Mesendoderm (in vitro differentiated cells): ENCODE results near the gene RAB1B.

Source experiments
- DNase-seq: peaks from one replicate; pipeline ENCODE4 v3.0.0; 2013
- H2AK5ac ChIP-seq: 2 replicates; pipeline ENCODE4 v1.6.1; 2013; ENCODE audit warnings: low read length, inconsistent platforms
- H2BK120ac ChIP-seq: 2 replicates; pipeline ENCODE4 v1.6.1; 2013; ENCODE audit warnings: low read depth, mild to moderate bottlenecking, low read length, moderate library complexity, mixed read lengths
- H2BK15ac ChIP-seq: replicated peaks from 2 replicates; pipeline ENCODE4 v1.6.1; 2013; ENCODE audit warnings: low read depth, mild to moderate bottlenecking, moderate library complexity
- H2BK5ac ChIP-seq: 2 replicates; pipeline ENCODE4 v1.6.1; 2013; ENCODE audit warnings: low read length, inconsistent platforms
- H3K18ac ChIP-seq: 2 replicates; pipeline ENCODE4 v1.6.1; 2013; ENCODE audit warnings: mild to moderate bottlenecking, low read length, mixed read lengths
- H3K23ac ChIP-seq: one replicate; pipeline ENCODE4 v1.6.1; 2013; ENCODE audit warnings: low read length
- H3K27ac ChIP-seq: 2 replicates; pipeline ENCODE4 v1.5.1; 2013; ENCODE audit warnings: low read depth, mild to moderate bottlenecking, inconsistent platforms, low read length, moderate library complexity
- H3K27me3 ChIP-seq: 2 replicates; pipeline ENCODE4 v1.6.1; 2013; ENCODE audit warnings: low read length, control low read depth, mild to moderate bottlenecking, inconsistent platforms; ENCODE audit not compliant: insufficient read depth, poor library complexity
- H3K36me3 ChIP-seq: 2 replicates; pipeline ENCODE4 v1.6.1; 2013; ENCODE audit warnings: low read length, inconsistent platforms; ENCODE audit not compliant: control insufficient read depth, insufficient read depth
- H3K4ac ChIP-seq: one replicate; pipeline ENCODE4 v1.6.1; 2013; ENCODE audit warnings: low read depth, mild to moderate bottlenecking, low read length, moderate library complexity
- H3K4me1 ChIP-seq: 2 replicates; pipeline ENCODE4 v1.6.1; 2013; ENCODE audit warnings: low read depth, low read length, inconsistent platforms; ENCODE audit not compliant: control insufficient read depth
- H3K4me2 ChIP-seq: 2 replicates; pipeline ENCODE4 v1.6.1; 2013; ENCODE audit warnings: low read length
- H3K4me3 ChIP-seq: 2 replicates; pipeline ENCODE4 v1.5.1; 2013; ENCODE audit warnings: mild to moderate bottlenecking, low read length
- H3K56ac ChIP-seq: one replicate; pipeline ENCODE4 v1.6.1; 2013; ENCODE audit warnings: low read length
- H3K79me1 ChIP-seq: 2 replicates; pipeline ENCODE4 v1.6.1; 2013; ENCODE audit warnings: low read length, inconsistent platforms
- H3K79me2 ChIP-seq: 2 replicates; pipeline ENCODE4 v1.6.1; 2013; ENCODE audit warnings: mild to moderate bottlenecking, low read length; ENCODE audit not compliant: control insufficient read depth, insufficient read depth
- H3K9ac ChIP-seq: 2 replicates; pipeline ENCODE4 v1.6.1; 2013; ENCODE audit warnings: low read length, inconsistent platforms
- H4K5ac ChIP-seq: one replicate; pipeline ENCODE4 v1.6.1; 2013; ENCODE audit warnings: low read length
- H4K8ac ChIP-seq: one replicate; pipeline ENCODE4 v1.6.1; 2013; ENCODE audit warnings: low read depth, mild to moderate bottlenecking, control low read depth, low read length, moderate library complexity
- WGBS: extraction: QIAGEN DNeasy Blood & Tissue Kit; methylation state at CpG from one replicate; pipeline ENCODE4 v1.1.7; 2013; ENCODE audit warnings: low lambda C conversion rate, missing lambda C conversion rate; ENCODE audit not compliant: insufficient coverage; ENCODE audit errors: extremely low coverage; 5-methylcytosine and 5-hydroxymethylcytosine counted together

Gene RAB1B

DNA sequence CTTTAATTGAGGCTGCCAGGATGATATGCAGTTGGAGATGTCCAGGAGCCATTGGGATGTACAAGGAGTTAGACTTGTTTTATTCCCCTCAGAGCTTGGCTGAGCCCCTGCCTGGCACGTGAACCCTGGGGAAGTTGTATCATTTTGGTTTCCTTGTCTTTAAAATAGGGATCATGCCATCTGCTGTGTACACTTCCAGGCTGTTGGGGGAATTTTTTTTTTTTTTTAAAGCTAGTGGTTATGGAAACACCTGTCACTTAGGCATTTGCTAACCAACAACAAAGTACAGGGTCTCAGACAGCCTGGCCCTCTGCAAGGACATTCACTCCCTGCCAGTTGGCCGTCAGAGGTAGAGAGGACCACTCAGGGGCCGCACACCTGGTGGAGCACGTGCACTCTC is 8.5 kb upstream of the RAB1B start:
- Histone ChIP-seq H3K79me1 (peaks cover 13% of the 10 kb centered on the region), H3K9ac (no peak overlapping the region), H2BK15ac (no peak overlapping the region), H3K36me3 (peaks cover 16% of the 10 kb centered on the region), H3K56ac (no peak overlapping the region), H2BK5ac (no peak overlapping the region), H2BK120ac (no peak overlapping the region), H3K23ac (no peak overlapping the region), H3K4ac (no peak overlapping the region), H3K4me1 (peaks cover 4% of the 10 kb centered on the region), H2AK5ac (no peak overlapping the region), H4K5ac (no peak overlapping the region), H3K4me3 (no peak overlapping the region), H3K27ac (no peak overlapping the region), H3K18ac (no peak overlapping the region), H3K27me3 (no peaks in the 10 kb centered on the region), H4K8ac (no peak overlapping the region), H3K79me2 (peaks cover 1% of the 10 kb centered on the region), H3K4me2 (no peak overlapping the region)
- DNase-seq: no peak
- no CpG with 5 or more reads among the region's 4 CpGs for WGBS

DNA sequence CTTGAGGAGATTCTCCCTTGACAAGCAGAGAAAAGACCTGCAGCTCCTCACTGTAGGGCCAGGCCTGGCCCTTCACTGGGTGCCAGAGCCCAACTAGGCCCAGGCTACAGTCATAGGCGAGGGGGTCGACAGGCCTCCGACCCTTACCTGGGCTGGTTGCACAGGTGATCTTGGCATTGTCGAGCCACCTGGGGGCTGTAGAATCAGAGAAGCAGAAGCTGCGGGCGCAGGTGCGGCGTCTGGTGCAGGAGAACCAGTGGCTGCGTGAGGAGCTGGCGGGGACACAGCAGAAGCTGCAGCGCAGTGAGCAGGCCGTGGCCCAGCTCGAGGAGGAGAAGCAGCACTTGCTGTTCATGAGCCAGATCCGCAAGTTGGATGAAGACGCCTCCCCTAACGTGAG is 6.9 kb upstream of the RAB1B start:
- no peak overlapping the region for H3K18ac ChIP-seq
- no peak overlapping the region for H2BK5ac ChIP-seq
- no peak overlapping the region for H3K4me3 ChIP-seq
- peaks cover 1% of the 10 kb centered on the region for H3K79me2 ChIP-seq
- H3K4ac ChIP-seq: no peak overlapping the region
- DNase-seq: no peak
- peaks cover 3% of the 10 kb centered on the region for H3K4me1 ChIP-seq
- no peak overlapping the region for H2BK15ac ChIP-seq
- H3K27ac ChIP-seq: no peak overlapping the region
- no peak overlapping the region for H2AK5ac ChIP-seq
- H3K9ac ChIP-seq: no peak overlapping the region
- peaks cover 13% of the 10 kb centered on the region for H3K79me1 ChIP-seq
- no peak overlapping the region for H3K23ac ChIP-seq
- no peaks in the 10 kb centered on the region for H3K27me3 ChIP-seq
- H3K56ac ChIP-seq: no peak overlapping the region
- H4K5ac ChIP-seq: no peak overlapping the region
- no CpG with 5 or more reads among the region's 16 CpGs for WGBS
- no peak overlapping the region for H3K4me2 ChIP-seq
- H3K36me3 ChIP-seq: peaks cover 16% of the 10 kb centered on the region
- no peak overlapping the region for H4K8ac ChIP-seq
- H2BK120ac ChIP-seq: no peak overlapping the region

DNA sequence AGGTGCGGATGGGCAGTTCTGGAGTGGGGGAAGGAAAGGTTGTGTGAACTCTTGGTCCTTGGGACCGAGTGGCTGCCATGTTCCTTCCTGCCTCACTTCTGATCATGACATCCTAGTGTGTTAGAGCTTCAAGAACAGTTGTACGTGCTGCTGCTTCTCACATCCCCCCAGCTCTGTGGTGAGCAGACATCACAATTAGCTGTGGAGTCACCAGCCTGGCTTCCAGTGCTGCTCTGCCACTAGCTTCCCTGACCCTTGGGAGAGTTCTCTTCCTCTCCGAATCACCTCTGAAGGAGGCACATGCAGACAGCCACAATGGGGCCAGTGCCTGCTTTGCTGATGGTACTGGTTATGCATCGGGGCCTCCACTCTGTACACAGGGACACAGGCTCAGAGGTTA is 6.2 kb upstream of the RAB1B start:
- H3K9ac ChIP-seq: no peak overlapping the region
- no peak overlapping the region for H2AK5ac ChIP-seq
- no peak overlapping the region for H2BK15ac ChIP-seq
- H4K8ac ChIP-seq: no peak overlapping the region
- no peak overlapping the region for H4K5ac ChIP-seq
- no peak overlapping the region for H3K4me3 ChIP-seq
- peaks cover 13% of the 10 kb centered on the region for H3K79me1 ChIP-seq
- H3K79me2 ChIP-seq: peaks cover 1% of the 10 kb centered on the region
- H3K4me1 ChIP-seq: peaks cover 2% of the 10 kb centered on the region
- no peak overlapping the region for H2BK120ac ChIP-seq
- WGBS: no CpG with 5 or more reads among the region's 5 CpGs
- DNase-seq: no peak
- no peaks in the 10 kb centered on the region for H3K27me3 ChIP-seq
- no peak overlapping the region for H3K18ac ChIP-seq
- H2BK5ac ChIP-seq: no peak overlapping the region
- no peak overlapping the region for H3K23ac ChIP-seq
- H3K4me2 ChIP-seq: no peak overlapping the region
- no peak overlapping the region for H3K4ac ChIP-seq
- H3K27ac ChIP-seq: no peak overlapping the region
- peaks cover 16% of the 10 kb centered on the region for H3K36me3 ChIP-seq
- H3K56ac ChIP-seq: no peak overlapping the region

DNA sequence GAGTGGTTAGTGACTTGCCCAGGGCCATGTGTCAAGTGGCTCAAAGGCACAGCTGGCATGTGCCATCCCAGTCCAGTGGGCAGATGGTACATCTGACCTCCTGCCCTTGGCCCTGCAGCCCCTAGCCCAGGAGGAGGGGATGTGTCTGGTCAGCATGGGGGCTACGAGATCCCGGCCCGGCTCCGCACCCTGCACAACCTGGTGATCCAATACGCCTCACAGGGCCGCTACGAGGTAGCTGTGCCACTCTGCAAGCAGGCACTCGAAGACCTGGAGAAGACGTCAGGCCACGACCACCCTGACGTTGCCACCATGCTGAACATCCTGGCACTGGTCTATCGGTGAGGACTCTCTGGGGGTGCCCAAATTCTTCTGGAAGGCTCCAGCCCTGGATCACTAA is 5.7 kb upstream of the RAB1B start:
- Histone ChIP-seq H3K27me3 (no peaks in the 10 kb centered on the region), H4K5ac (no peak overlapping the region), H3K56ac (no peak overlapping the region), H2BK120ac (no peak overlapping the region), H2AK5ac (no peak overlapping the region), H3K4ac (no peak overlapping the region), H3K4me2 (no peak overlapping the region), H3K79me1 (peaks cover 13% of the 10 kb centered on the region), H3K9ac (no peak overlapping the region), H3K23ac (no peak overlapping the region), H3K4me3 (no peak overlapping the region), H3K79me2 (peaks cover 1% of the 10 kb centered on the region), H2BK5ac (no peak overlapping the region), H3K18ac (no peak overlapping the region), H3K27ac (no peak overlapping the region), H3K4me1 (peaks cover 2% of the 10 kb centered on the region), H4K8ac (no peak overlapping the region), H3K36me3 (peaks cover 16% of the 10 kb centered on the region), H2BK15ac (no peak overlapping the region)
- no peak for DNase-seq
- WGBS: no CpG with 5 or more reads among the region's 12 CpGs

DNA sequence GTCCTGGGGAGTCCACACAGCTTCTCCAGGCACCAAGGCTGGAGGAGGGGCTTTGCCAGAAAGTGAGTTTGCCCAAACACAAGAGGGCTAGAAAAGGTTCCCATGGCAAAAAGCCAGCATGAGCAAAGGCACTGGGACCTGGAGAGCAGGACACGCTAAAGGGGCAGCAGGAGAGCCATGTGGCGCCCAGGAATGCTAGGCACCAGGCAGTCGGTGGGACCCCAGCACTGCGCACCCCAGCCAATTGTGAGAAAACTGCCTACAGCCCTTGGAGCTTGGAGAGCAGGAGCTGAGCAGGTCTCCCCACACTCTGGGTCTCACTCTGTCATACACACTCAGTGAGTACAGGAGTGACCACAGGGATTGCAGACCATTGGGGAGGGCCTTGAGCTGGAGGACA is 5.2 kb upstream of the RAB1B start:
- Histone ChIP-seq H3K56ac (no peak overlapping the region), H3K9ac (no peak overlapping the region), H2AK5ac (no peak overlapping the region), H3K23ac (no peak overlapping the region), H4K8ac (no peak overlapping the region), H3K27ac (no peak overlapping the region), H3K4ac (no peak overlapping the region), H3K79me1 (peaks cover 13% of the 10 kb centered on the region), H3K4me3 (no peak overlapping the region), H3K36me3 (peaks cover 16% of the 10 kb centered on the region), H2BK15ac (no peak overlapping the region), H3K18ac (no peak overlapping the region), H4K5ac (no peak overlapping the region), H3K4me2 (no peak overlapping the region), H3K4me1 (peaks cover 2% of the 10 kb centered on the region), H2BK5ac (no peak overlapping the region), H3K79me2 (peaks cover 1% of the 10 kb centered on the region), H3K27me3 (no peaks in the 10 kb centered on the region), H2BK120ac (no peak overlapping the region)
- no CpG with 5 or more reads among the region's 4 CpGs for WGBS
- DNase-seq: no peak

DNA sequence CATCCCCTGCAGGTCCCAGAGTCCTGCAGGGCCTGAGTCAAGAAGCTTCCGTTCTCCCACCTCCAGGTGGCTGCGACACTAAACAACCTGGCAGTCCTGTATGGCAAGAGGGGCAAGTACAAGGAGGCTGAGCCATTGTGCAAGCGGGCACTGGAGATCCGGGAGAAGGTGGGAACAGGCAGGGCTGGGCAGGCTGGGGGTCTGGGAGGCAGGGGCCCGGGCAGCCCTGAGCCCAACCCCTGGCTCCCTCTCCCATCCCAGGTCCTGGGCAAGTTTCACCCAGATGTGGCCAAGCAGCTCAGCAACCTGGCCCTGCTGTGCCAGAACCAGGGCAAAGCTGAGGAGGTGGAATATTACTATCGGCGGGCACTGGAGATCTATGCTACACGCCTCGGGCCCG is 4.7 kb upstream of the RAB1B start:
- no peaks in the 10 kb centered on the region for H3K27me3 ChIP-seq
- H3K79me2 ChIP-seq: no peaks in the 10 kb centered on the region
- H3K4me1 ChIP-seq: no peaks in the 10 kb centered on the region
- no peak overlapping the region for H3K27ac ChIP-seq
- H4K8ac ChIP-seq: no peak overlapping the region
- H3K23ac ChIP-seq: no peak overlapping the region
- no peak overlapping the region for H3K56ac ChIP-seq
- no peak overlapping the region for H3K4me3 ChIP-seq
- no peak overlapping the region for H2BK120ac ChIP-seq
- no peak for DNase-seq
- no peak overlapping the region for H3K4ac ChIP-seq
- H4K5ac ChIP-seq: no peak overlapping the region
- peaks cover 10% of the 10 kb centered on the region for H3K79me1 ChIP-seq
- peaks cover 16% of the 10 kb centered on the region for H3K36me3 ChIP-seq
- no peak overlapping the region for H3K9ac ChIP-seq
- H3K4me2 ChIP-seq: no peak overlapping the region
- no CpG with 5 or more reads among the region's 10 CpGs for WGBS
- no peak overlapping the region for H2BK15ac ChIP-seq
- H2BK5ac ChIP-seq: no peak overlapping the region
- H3K18ac ChIP-seq: no peak overlapping the region
- H2AK5ac ChIP-seq: no peak overlapping the region
